K562 treated with DMSO at 1 percent for 24 hours (cell line): Measurements from ENCODE around the gene ITGAE. TPM values are rescaled to one million over a fixed set of nuclear protein-coding genes. Genes with fewer than 3 reads are reported as not detected.

Experiments
- total RNA-seq: library from RNA; unstranded; fragments of 300-600 nt; gene quantifications from 2 replicates; pipeline ENCODE4 v1.2.3, GENCODE V29; 2022; ENCODE audit warnings: low read depth; ENCODE audit not compliant: insufficient read depth

Gene ITGAE, protein sequence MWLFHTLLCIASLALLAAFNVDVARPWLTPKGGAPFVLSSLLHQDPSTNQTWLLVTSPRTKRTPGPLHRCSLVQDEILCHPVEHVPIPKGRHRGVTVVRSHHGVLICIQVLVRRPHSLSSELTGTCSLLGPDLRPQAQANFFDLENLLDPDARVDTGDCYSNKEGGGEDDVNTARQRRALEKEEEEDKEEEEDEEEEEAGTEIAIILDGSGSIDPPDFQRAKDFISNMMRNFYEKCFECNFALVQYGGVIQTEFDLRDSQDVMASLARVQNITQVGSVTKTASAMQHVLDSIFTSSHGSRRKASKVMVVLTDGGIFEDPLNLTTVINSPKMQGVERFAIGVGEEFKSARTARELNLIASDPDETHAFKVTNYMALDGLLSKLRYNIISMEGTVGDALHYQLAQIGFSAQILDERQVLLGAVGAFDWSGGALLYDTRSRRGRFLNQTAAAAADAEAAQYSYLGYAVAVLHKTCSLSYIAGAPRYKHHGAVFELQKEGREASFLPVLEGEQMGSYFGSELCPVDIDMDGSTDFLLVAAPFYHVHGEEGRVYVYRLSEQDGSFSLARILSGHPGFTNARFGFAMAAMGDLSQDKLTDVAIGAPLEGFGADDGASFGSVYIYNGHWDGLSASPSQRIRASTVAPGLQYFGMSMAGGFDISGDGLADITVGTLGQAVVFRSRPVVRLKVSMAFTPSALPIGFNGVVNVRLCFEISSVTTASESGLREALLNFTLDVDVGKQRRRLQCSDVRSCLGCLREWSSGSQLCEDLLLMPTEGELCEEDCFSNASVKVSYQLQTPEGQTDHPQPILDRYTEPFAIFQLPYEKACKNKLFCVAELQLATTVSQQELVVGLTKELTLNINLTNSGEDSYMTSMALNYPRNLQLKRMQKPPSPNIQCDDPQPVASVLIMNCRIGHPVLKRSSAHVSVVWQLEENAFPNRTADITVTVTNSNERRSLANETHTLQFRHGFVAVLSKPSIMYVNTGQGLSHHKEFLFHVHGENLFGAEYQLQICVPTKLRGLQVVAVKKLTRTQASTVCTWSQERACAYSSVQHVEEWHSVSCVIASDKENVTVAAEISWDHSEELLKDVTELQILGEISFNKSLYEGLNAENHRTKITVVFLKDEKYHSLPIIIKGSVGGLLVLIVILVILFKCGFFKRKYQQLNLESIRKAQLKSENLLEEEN
- total RNA-seq = 23.4 and 32.6 TPM in 2 replicates

DNA sequence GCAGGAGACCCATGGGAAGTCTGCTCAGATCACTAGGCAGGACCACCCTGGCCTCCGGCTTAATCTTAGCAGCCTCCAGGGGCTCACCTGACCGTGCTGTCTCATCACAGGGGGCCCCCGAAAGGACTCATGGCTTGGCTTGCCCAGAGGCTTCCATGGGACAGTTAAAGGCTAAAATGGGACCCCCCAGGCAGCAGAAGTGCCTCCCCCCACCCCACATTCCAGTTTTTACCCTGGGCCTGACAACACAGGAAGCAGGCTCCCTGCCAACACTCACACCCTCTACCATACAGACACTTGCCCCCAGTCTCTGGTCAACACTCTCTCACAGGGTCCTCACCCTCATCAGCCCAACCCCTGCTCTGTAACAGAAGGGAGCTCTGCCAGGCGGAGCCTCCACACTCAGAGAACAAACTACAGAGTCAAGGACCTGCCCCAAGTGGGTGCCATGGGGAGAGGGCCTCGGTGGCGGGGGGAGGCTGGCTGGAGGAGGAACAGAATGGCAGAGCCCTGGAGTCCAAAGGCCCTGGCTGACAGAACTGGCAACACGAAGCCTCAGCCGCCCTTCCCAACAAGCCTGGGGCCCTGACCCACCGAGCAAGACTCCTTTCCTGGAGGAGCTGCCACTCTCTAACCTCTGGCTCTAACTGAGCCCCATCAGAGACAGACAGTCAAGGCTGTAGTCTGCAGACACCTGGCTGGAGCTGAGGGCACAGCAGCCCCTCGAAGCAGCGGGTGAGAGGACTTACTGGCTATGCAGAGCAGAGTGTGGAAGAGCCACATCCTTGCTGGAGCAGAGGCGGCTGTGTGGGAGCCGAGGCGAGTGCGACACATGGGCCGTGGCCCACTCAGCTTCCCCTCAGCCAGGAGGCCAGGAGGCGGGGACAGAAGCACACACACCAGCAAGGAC is at the start of gene ITGAE:
Gene ITGAE (minus strand): TSS at position 827 of the 910 bp plus-strand sequence. CDS start 44 bp downstream, at position 783.

DNA sequence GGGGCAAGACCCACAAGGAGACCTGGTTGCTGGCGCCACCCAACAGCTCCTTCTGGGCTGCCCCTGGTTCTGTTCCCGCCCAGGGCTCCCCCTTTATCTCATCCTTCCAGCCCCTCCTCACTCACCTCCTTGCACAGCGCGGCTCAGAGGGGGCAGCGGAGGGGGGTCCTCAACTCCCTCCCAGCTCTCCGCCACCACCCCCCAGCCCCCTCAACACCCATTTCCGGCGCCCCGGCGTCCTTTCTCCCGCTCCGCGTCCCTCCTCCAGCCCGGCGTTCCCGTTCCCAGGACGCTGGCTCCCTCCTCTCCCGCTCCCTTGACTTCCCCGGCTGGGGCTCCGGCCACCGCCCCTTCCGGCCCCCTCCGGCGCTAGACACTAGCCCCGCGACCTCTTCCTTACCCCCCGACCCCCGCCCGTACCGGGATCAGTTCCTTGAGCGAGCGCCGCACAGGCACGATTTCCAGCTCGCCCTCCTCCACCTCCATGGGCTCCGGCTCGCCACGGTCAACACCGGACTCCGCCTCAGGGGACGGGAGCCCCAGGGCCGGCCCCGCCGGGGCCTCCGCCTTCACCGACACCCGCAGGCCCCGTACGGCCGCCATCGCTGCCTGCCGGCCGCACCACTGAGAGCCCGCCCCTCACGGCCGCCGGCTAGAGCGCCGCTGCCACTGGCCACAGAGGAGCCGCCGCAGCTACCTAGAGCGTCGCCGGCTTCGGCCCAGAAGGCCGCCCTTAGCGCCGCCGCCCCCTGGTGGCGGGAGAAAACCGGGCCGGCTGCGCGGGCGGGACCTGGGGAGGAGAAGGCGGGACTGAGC is 44.8 kb upstream of the ITGAE start, which contains the start of gene NCBP3:
Gene NCBP3 (minus strand): TSS at position 626 of the 816 bp plus-strand sequence. CDS start 23 bp downstream, at position 603.

DNA sequence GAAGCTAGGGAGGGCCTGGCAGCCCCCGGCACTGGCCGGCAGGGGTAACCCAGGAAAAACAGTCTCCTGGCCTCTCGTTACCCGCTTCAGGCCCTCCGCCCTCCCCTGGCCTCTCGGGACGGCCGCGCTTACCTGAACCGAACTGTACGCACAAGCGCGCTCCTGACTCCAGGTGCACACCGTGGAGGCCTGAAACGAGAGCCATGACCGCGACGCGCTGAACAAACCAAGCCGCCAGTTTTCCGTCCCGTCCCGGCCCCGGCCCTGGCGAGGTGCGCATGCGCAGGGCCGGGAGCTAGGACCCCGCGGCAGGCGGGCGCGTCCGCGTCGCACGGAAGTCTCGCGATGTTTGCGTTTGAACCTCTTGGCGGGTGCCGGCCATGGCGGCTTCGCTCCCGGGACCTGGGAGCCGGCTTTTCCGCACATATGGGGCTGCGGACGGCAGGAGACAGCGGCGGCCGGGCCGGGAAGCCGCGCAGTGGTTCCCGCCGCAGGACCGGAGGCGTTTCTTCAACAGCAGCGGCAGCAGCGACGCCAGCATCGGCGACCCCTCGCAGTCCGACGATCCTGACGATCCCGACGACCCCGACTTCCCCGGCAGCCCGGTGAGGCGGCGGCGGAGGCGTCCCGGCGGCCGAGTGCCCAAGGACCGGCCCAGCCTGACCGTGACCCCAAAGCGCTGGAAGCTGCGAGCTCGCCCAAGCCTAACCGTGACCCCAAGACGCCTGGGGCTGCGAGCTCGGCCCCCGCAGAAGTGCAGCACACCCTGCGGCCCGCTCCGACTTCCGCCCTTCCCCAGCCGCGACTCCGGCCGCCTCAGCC is 77.2 kb downstream of the ITGAE start, which contains the start of gene HASPIN:
Gene HASPIN (plus strand): TSS at position 348 of the 822 bp plus-strand sequence. CDS start 33 bp downstream, at position 381.

DNA sequence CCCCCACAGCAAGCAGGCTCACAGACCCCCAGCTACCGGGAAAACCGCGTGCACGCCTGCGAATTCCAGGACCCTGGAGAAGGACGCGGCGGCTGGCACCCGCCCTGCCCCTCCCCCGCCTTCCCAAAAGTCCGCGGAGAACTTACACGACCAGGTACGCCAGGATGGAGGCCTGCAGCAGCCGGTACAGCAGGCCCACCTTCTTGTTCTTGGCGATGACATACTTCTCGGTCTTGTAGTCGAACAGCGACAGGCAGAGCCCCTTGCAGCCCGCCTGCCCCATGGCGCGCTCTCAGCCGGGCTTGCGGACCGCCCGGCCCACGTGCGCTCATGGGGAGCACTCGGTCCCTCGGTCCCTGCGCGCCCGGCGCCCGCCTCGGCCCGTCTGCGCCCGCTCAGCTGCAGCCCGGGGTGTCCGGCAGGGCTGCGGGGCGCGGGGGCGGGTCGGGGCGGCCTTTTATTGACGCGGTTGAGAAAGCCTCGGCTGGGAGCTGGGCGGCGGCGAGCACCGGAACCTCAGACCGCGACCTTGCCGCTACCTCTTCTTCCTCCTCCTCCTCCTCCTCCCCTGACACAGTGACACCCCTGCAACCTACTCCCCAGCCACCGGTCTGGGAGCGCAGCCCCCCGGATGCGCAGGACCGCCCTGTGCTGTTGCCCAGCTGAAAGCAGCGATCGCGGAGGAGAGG is 105.1 kb downstream of the ITGAE start, which contains the start of gene P2RX5:
Gene P2RX5 (minus strand): TSS at position 433 of the 689 bp plus-strand sequence. CDS start 150 bp downstream, at position 283.

DNA sequence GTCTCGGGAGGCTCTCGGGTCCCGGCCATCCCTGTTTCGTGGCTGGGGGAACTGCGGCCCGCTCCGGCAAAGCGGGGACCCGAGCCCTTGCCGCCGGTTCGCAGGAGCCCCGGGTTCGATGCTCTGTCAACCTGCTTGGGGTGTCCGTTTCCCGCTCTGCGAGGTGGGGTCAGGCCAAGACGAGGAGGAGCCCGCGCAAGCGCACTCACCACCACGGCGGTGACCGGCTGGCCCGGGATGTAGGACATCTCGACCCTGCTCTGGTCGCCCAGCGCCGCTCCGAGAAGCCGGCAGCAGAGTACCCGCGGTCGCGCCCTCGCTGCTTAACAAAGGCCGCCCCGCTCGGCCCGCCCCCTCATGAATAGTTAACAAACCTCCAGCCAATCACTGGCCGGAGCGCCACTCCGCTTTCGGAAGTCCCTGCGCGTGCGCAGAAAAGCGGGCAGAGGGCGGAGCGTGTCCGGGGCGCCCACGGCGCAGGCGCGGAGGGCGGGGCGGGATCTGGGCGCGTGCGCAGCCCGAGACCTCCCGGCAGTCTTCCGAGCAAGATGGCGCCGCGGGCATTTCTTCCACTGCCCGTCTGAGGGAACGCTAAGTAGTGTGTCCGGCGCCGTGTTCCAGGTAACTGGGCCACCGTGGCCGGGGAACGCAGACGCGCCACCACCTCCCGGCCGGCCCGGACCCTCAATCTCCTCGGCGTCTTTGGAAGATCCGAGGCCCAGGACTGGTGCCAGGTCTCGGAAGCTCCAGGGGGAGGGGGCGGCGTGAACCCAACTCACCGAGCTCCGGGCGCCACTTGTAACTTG is 132.5 kb downstream of the ITGAE start, which contains the start of the genes EMC6 and TAX1BP3:
Gene EMC6 (plus strand): TSS at position 534 of the 806 bp plus-strand sequence. CDS start 335 bp downstream, outside the sequence.
Gene TAX1BP3 (minus strand): TSS at position 300 of the 806 bp plus-strand sequence. CDS start 52 bp downstream, at position 248.

Other genes with a start within 250 kb of the ITGAE start
- gene TRPV3, start 243.4 kb downstream of the ITGAE start, total RNA-seq = 0.07 and 0.49 TPM in 2 replicates
- gene TRPV1, start 191.8 kb downstream of the ITGAE start, total RNA-seq = 1.0 TPM in 2 replicates
- 20.7 and 22.3 TPM in 2 replicates for gene SHPK, start 164.9 kb downstream of the ITGAE start, total RNA-seq
- 25.5 and 31.7 TPM in 2 replicates for gene CTNS, start 164.4 kb downstream of the ITGAE start, total RNA-seq
- gene TAX1BP3, start 132.6 kb downstream of the ITGAE start, total RNA-seq = 59.0 and 63.5 TPM in 2 replicates
- gene EMC6, start 132.4 kb downstream of the ITGAE start, total RNA-seq = 147 and 167 TPM in 2 replicates
- 0.31 TPM in 1 of 2 replicates, not detected in the other for gene P2RX5, start 105.0 kb downstream of the ITGAE start, total RNA-seq
- 10.6 and 11.9 TPM in 2 replicates for gene HASPIN, start 77.3 kb downstream of the ITGAE start, total RNA-seq
- gene NCBP3, start 45.1 kb upstream of the ITGAE start, total RNA-seq = 6.5 and 8.2 TPM in 2 replicates
- 3.4 TPM in 2 replicates for gene CAMKK1, start 91.9 kb upstream of the ITGAE start, total RNA-seq
- gene P2RX1, start 115.3 kb upstream of the ITGAE start, total RNA-seq = 15.4 and 18.2 TPM in 2 replicates
- gene ATP2A3, start 163.2 kb upstream of the ITGAE start, total RNA-seq = 211 and 252 TPM in 2 replicates